GM12872 (cell line): Measurements from ENCODE around the gene HM13.

Experiments used
- CTCF ChIP-seq: IDR thresholded peaks from 3 replicates; pipeline ENCODE4 v1.5.1; 2011; ENCODE audit warnings: low read depth, mild to moderate bottlenecking, low read length, moderate library complexity; ENCODE audit not compliant: insufficient read depth

The HM13 gene

GRCh38 chr20:31549513-31549880, 35.3 kb downstream of the HM13 start:
- no peak for TF ChIP-seq CTCF

GRCh38 chr20:31550099-31550498, 35.9 kb downstream of the HM13 start:
- no peak for TF ChIP-seq CTCF

GRCh38 chr20:31551163-31552081, 37.2 kb downstream of the HM13 start:
- TF ChIP-seq CTCF, result no peak

DNA sequence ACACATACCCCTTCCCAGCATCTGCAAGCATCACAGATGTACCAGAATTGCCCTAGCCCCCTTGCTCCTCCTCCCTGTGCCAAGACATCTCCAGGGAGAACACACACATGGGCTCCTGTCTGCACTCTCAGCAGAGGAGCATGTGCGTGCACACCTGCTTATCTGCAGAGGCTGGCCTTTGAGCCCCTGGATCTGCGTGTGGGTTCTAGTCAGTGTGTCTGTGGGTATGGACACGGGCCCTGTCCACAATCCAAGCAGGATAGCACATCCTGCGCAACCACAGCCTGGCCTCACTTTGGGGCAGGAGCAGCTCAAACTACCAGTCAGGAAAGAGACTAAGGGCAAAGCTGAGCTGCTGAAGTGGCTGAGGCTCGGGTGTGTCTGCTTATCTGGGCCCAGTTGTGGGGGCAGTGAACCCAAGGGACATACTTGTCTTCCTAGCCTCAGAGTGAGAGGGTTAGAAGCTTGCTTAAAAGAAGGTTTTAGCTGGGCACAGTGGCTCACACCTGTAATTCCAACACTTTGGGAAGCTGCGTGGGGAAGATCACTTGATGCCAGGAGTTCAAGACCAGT, 41.0 kb downstream of the HM13 start:
- TF ChIP-seq CTCF, result no peak

DNA sequence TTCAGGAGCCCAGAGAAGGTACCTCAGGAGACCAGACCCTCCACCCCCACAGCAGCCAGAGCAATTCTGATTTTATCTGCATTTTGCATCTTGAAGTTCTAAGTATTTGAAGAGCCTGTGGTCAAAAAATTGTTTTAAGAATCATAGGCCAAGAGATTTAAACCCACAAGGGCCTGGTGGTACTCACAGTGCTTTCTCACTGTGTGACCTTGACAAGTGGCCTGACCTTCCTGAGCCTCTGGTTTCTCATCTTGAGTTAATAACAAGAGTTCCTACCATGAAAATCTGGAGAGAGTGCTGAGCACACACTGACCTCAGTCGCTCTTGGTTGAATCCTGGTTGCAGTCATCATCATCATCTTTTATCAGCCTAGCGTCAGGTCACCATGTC, 45.5 kb downstream of the HM13 start:
- TF ChIP-seq CTCF, result no peak

DNA sequence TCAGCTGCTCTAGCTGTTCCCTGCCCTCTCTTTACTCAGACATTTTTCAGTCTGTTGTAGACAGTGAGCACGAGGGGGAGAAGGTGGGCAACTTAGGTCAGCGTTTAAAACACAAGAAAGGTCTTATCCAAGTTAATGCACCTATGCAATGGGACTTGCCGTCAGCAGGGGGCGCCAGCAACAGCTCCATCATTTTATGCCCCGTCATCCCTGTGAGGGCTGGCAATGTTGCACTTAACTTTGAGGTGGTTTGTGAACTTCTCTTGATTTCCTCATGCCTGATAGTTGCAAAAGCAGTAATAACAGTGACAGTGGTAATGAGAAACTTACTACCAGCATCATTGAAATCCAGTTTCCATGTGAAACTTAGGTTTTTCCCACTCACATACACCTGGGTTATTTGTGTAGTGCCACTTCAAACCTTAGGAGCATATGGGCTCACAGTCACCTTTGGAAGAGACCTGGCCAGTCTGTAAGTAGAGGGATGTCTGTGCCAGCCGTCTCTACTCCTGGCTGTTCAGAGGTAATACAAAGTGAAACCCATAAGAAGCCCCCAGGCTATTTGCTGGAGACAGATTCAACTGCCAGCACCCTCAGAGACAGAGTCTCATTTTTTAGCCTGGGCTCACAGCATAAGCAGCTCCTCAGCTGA, 46.0 kb downstream of the HM13 start:
- TF ChIP-seq CTCF, result peak; percentile 92
